ENCODE measurements around the gene NANOGP8.

Gene NANOGP8

DNA sequence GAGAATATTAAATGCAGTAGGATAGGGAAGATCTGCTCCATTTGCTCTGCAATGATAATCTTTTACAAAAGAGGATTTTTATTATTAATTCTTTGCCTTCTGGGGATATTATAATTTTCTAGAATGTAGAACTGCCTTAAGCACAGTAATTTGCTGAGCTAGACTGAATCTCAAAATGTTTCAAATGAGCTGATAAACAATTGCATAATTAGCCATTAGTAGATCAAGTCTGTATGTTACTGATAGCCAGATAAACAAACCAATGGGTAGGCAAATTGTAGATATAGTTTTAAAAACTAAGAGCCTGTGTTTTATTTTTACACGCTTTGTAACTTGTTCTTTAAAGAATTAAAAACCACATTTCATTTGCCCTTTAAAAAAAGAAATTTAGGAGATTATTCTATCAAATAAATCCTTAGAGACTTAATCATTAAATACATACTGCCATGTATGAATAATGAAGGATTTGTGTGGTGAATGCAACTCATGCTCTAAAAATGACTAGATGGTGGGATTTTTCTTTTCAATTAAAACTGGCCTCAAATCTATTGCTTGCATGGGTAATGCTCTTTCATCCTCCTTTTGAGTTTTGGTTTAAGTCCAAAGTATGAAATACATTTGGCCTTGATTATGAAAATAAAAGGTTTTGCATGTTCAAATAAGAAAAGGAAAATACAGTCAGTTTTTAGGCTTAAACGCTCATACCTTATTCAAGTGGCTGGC lies 32.6 kb upstream of the NANOGP8 start:
- no peaks in the 10 kb centered on the region for H3K27me3 ChIP-seq (ENCODE audit: control insufficient read depth, insufficient read depth, low read length)
- H3K4me3 ChIP-seq (ENCODE audit: low read depth, low read length), result no peak overlapping the region
- H3K9ac ChIP-seq (ENCODE audit: low read depth, low read length), result no peak overlapping the region
- no peak overlapping the region for H3K27ac ChIP-seq (ENCODE audit: low read depth, low read length)
- H3K4me1 ChIP-seq (ENCODE audit: control insufficient read depth, insufficient read depth, low read length), result peaks cover 18% of the 10 kb centered on the region
- H3K36me3 ChIP-seq (ENCODE audit: control insufficient read depth, insufficient read depth, low read length), result no peaks in the 10 kb centered on the region
- no peaks in the 10 kb centered on the region for H3K9me3 ChIP-seq (ENCODE audit: control insufficient read depth, insufficient read depth, low read length)

DNA sequence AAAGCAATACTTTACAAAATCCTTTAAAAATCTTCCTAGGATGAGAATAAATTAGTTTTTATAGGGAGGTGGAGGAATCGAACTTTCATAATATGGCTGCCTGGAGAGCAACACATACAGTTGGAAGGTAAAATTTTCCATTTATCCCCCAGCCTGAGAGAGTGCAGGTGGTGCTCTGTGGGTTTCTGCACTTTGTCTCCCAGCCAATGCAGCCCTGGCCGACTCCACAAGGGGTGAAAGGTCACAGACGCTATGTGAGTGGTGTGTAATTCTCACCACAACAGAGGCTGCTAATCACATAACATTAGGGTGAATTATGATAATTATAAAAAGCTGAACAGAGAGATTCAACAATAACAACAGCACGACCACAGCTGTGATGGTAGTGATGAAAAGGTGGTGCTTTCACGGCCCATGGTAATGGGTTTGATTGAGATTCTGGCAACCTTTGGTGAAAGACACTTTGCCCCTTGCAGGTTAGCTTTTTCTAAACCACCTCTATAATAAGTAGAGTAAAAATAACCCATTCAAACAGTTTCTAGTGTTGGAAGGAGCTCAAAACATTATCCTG lies 30.1 kb upstream of the NANOGP8 start:
- H3K4me1 ChIP-seq (ENCODE audit: control insufficient read depth, insufficient read depth, low read length), result peaks cover 18% of the 10 kb centered on the region
- H3K4me3 ChIP-seq (ENCODE audit: low read depth, low read length), result no peak overlapping the region
- no peaks in the 10 kb centered on the region for H3K36me3 ChIP-seq (ENCODE audit: control insufficient read depth, insufficient read depth, low read length)
- no peak overlapping the region for H3K9ac ChIP-seq (ENCODE audit: low read depth, low read length)
- H3K9me3 ChIP-seq (ENCODE audit: control insufficient read depth, insufficient read depth, low read length), result no peaks in the 10 kb centered on the region
- H3K27ac ChIP-seq (ENCODE audit: low read depth, low read length), result no peak overlapping the region
- H3K27me3 ChIP-seq (ENCODE audit: control insufficient read depth, insufficient read depth, low read length), result no peaks in the 10 kb centered on the region

DNA sequence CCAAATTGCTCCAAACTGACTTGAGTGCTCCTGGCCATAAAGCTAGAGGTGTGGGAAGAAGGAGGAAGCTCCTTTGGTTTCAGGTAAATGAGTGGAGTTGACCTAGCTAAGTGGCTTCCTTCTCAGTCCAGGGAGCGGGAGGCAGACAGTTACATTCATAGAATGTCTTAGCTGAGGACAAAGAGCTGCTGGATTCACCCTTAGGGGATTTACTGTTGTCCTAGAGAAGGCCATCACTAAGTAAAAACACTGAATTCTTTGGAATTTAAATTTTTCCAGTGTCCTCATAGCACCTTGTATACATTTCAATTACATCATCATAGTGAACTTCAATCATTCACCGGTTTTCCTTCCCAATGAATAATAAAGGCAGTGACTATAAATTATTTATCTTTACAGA lies 27.3 kb upstream of the NANOGP8 start:
- Histone ChIP-seq H3K4me3 (ENCODE audit: low read depth, low read length) (no peak overlapping the region), H3K36me3 (ENCODE audit: control insufficient read depth, insufficient read depth, low read length) (no peaks in the 10 kb centered on the region), H3K4me1 (ENCODE audit: control insufficient read depth, insufficient read depth, low read length) (peaks cover 8% of the 10 kb centered on the region), H3K9ac (ENCODE audit: low read depth, low read length) (no peak overlapping the region), H3K9me3 (ENCODE audit: control insufficient read depth, insufficient read depth, low read length) (no peaks in the 10 kb centered on the region), H3K27ac (ENCODE audit: low read depth, low read length) (no peak overlapping the region), H3K27me3 (ENCODE audit: control insufficient read depth, insufficient read depth, low read length) (no peaks in the 10 kb centered on the region)

DNA sequence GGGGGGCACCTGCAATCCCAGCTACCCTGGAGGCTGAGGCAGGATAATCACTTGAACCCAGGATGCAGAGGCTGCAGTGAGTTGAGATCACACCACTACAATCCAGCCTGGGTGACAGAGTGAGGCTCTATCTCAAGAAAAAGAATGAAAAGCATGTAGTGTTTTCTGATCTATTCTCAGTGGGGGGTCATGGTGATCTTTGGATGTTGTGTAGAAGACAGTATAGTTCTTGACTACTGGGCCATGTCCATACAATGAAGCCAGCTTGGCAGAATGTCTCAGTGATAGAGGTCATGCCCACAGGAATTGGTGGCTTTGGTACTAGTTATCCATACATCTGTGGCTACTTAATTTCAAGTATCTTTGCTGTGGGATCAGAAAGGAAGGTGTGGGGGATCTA lies 26.8 kb upstream of the NANOGP8 start:
- Histone ChIP-seq H3K4me1 (ENCODE audit: control insufficient read depth, insufficient read depth, low read length) (peaks cover 3% of the 10 kb centered on the region), H3K9me3 (ENCODE audit: control insufficient read depth, insufficient read depth, low read length) (no peaks in the 10 kb centered on the region), H3K27ac (ENCODE audit: low read depth, low read length) (no peak overlapping the region), H3K9ac (ENCODE audit: low read depth, low read length) (no peak overlapping the region), H3K27me3 (ENCODE audit: control insufficient read depth, insufficient read depth, low read length) (no peaks in the 10 kb centered on the region), H3K4me3 (ENCODE audit: low read depth, low read length) (no peak overlapping the region), H3K36me3 (ENCODE audit: control insufficient read depth, insufficient read depth, low read length) (no peaks in the 10 kb centered on the region)

DNA sequence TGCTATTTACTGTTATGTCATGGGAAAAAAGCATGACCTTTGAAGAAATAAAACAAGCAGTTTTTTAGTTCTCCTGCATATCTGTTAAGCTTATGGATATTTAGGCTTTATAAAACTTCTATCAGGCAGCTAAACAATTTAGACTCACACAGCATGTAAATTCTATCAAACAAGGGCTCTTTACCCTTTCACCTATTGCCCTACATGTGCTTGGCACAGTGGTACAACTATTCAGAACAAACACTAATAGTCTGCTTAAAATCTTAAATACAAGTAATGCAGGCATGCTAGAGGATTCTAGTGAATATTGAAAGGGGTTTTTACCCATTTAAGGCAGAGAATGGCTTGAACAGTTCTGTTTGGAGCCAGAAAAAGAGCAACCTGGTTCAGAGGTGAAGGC lies 23.4 kb upstream of the NANOGP8 start:
- H3K27me3 ChIP-seq (ENCODE audit: control insufficient read depth, insufficient read depth, low read length), result no peaks in the 10 kb centered on the region
- no peaks in the 10 kb centered on the region for H3K36me3 ChIP-seq (ENCODE audit: control insufficient read depth, insufficient read depth, low read length)
- H3K9ac ChIP-seq (ENCODE audit: low read depth, low read length), result no peak overlapping the region
- H3K4me1 ChIP-seq (ENCODE audit: control insufficient read depth, insufficient read depth, low read length), result no peaks in the 10 kb centered on the region
- H3K9me3 ChIP-seq (ENCODE audit: control insufficient read depth, insufficient read depth, low read length), result no peaks in the 10 kb centered on the region
- H3K4me3 ChIP-seq (ENCODE audit: low read depth, low read length), result no peak overlapping the region
- no peak overlapping the region for H3K27ac ChIP-seq (ENCODE audit: low read depth, low read length)

DNA sequence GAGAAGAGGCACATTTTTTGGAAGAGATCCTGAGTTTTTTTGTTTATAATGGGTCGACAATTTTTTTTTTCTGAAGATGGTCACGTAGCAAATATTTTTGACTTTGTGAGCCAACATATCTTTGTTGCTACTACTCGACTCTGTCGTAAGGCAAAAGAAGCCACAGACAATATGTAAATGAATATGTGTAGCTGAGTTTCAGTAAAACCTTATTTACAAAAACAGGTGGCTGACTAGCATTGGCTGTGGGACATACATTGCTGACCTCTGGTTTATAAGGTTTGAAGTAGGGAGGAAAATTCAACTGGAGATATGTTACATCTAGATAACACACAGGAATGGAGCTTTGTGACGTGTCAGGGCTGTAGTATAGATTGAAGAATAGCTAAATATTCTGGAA lies 22.5 kb upstream of the NANOGP8 start:
- no peaks in the 10 kb centered on the region for H3K4me1 ChIP-seq (ENCODE audit: control insufficient read depth, insufficient read depth, low read length)
- H3K4me3 ChIP-seq (ENCODE audit: low read depth, low read length), result no peak overlapping the region
- no peaks in the 10 kb centered on the region for H3K36me3 ChIP-seq (ENCODE audit: control insufficient read depth, insufficient read depth, low read length)
- no peak overlapping the region for H3K9ac ChIP-seq (ENCODE audit: low read depth, low read length)
- H3K9me3 ChIP-seq (ENCODE audit: control insufficient read depth, insufficient read depth, low read length), result no peaks in the 10 kb centered on the region
- H3K27ac ChIP-seq (ENCODE audit: low read depth, low read length), result no peak overlapping the region
- no peaks in the 10 kb centered on the region for H3K27me3 ChIP-seq (ENCODE audit: control insufficient read depth, insufficient read depth, low read length)

DNA sequence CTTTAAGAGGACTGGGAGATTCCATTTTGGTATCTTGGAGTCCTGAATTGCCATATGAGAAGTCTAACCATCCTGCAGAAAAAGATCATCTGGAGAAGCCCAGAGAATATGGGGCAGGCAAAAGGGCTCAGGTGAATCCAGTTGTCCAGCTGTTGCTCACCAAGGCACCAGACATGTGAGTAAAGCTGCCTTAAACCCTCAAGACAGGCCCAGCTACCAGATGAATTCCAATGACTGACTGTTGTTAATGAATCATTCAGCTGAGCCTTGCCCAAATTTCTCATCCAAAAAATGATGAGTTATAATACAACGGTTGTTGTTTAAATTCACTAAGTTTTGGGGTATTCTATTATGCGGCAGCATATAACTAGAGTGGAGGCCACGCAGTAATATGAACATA lies 22.0 kb upstream of the NANOGP8 start:
- H3K27ac ChIP-seq (ENCODE audit: low read depth, low read length), result no peak overlapping the region
- H3K4me3 ChIP-seq (ENCODE audit: low read depth, low read length), result no peak overlapping the region
- no peaks in the 10 kb centered on the region for H3K4me1 ChIP-seq (ENCODE audit: control insufficient read depth, insufficient read depth, low read length)
- H3K9me3 ChIP-seq (ENCODE audit: control insufficient read depth, insufficient read depth, low read length), result no peaks in the 10 kb centered on the region
- no peaks in the 10 kb centered on the region for H3K36me3 ChIP-seq (ENCODE audit: control insufficient read depth, insufficient read depth, low read length)
- H3K9ac ChIP-seq (ENCODE audit: low read depth, low read length), result no peak overlapping the region
- H3K27me3 ChIP-seq (ENCODE audit: control insufficient read depth, insufficient read depth, low read length), result no peaks in the 10 kb centered on the region

DNA sequence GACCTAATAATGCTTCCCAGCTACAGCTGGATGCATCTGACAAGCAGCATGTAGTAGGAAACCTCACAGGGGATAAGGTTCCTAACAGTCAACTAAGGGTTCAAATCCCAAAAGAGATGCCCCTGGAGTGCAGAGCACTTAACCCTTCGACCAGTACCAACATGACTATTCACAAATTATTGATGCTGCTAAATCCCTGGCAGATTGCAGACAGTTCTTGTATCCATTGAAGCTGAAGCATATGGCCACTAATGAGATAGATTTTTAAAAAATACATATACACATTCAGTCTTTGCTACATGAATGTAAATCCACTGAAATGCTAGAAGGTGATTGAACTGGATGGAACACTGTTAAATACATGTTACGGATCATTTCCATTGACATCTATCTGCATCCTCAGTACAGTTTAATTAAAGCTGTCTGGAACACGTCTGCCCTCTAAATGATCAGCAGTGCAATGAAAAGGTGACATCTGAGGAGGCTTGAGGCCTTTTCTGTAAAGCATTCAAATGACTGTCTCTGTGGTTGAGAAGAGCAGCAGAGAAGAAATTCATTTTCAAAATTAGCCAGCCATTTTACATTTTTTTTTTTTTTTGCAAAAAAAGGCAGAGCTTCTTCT lies 19.5 kb upstream of the NANOGP8 start:
- Histone ChIP-seq H3K9ac (ENCODE audit: low read depth, low read length) (no peak overlapping the region), H3K36me3 (ENCODE audit: control insufficient read depth, insufficient read depth, low read length) (no peaks in the 10 kb centered on the region), H3K9me3 (ENCODE audit: control insufficient read depth, insufficient read depth, low read length) (no peaks in the 10 kb centered on the region), H3K27ac (ENCODE audit: low read depth, low read length) (no peak overlapping the region), H3K4me1 (ENCODE audit: control insufficient read depth, insufficient read depth, low read length) (no peaks in the 10 kb centered on the region), H3K4me3 (ENCODE audit: low read depth, low read length) (no peak overlapping the region), H3K27me3 (ENCODE audit: control insufficient read depth, insufficient read depth, low read length) (no peaks in the 10 kb centered on the region)

DNA sequence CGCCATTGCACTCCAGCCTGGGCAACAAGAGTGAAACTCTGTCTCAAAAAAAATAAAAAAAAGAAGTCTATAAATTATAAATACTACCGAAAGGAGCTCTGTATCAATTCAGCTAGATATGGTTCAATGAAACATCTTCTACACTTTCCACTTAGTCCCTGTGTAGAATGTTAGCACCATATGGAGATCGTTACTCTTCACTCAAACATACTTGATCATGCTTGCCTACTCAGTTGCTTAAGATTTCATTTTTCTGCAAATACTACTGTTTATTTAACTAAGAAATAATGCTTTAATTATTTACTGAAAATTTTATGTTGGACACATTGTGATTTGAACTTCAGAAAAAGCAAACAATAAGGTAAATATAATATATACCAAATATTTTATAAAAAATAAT lies 17.1 kb upstream of the NANOGP8 start:
- H3K27me3 ChIP-seq (ENCODE audit: control insufficient read depth, insufficient read depth, low read length), result no peaks in the 10 kb centered on the region
- H3K27ac ChIP-seq (ENCODE audit: low read depth, low read length), result no peak overlapping the region
- H3K9ac ChIP-seq (ENCODE audit: low read depth, low read length), result no peak overlapping the region
- H3K4me3 ChIP-seq (ENCODE audit: low read depth, low read length), result no peak overlapping the region
- H3K4me1 ChIP-seq (ENCODE audit: control insufficient read depth, insufficient read depth, low read length), result no peaks in the 10 kb centered on the region
- H3K36me3 ChIP-seq (ENCODE audit: control insufficient read depth, insufficient read depth, low read length), result no peaks in the 10 kb centered on the region
- H3K9me3 ChIP-seq (ENCODE audit: control insufficient read depth, insufficient read depth, low read length), result no peaks in the 10 kb centered on the region

DNA sequence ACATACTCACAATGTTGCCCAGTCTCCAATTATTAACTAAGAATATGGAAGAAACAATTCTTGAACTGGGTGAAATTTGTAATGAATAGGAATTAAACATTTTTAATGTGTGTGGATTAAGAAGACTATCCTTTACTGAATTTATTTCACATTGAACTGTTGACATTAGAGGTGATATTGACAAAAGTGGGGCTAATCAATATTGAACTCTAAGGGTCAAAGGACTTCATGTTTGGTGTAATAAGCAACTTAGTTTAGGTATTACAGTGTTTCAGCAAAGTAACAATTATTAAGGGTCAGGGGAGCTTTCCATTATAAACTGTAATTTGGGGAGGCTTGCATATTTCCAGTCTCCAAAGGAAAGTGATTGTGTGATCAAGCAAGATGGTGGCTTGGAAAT lies 16.2 kb upstream of the NANOGP8 start:
- H3K36me3 ChIP-seq (ENCODE audit: control insufficient read depth, insufficient read depth, low read length), result no peaks in the 10 kb centered on the region

DNA sequence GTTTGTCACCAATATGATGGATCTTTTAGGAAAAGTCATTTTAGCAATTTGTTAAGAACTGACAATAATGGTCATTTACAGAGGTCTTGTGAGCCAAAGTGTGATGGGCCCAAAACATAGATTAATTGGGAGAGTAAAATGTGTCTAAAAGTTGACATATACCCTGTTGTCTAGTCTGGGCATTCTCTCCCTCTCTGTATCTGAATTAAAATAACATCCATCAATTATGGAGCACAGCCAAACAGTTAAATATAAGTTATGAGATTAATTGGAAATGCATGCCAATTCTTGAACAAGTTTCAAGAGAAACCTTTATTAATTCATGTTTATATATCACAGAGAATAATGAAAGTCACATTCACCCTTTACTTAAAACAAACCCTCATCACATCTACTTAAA lies 13.6 kb upstream of the NANOGP8 start:
- Histone ChIP-seq H3K9me3 (ENCODE audit: control insufficient read depth, insufficient read depth, low read length) (no peaks in the 10 kb centered on the region), H3K4me1 (ENCODE audit: control insufficient read depth, insufficient read depth, low read length) (no peaks in the 10 kb centered on the region)

More for the DNA sequence above, 16.2 kb upstream of the NANOGP8 start:
- no peaks in the 10 kb centered on the region for H3K9me3 ChIP-seq (ENCODE audit: control insufficient read depth, insufficient read depth, low read length)
- H3K27me3 ChIP-seq (ENCODE audit: control insufficient read depth, insufficient read depth, low read length), result no peaks in the 10 kb centered on the region
- no peak overlapping the region for H3K27ac ChIP-seq (ENCODE audit: low read depth, low read length)
- H3K9ac ChIP-seq (ENCODE audit: low read depth, low read length), result no peak overlapping the region
- no peak overlapping the region for H3K4me3 ChIP-seq (ENCODE audit: low read depth, low read length)
- no peaks in the 10 kb centered on the region for H3K4me1 ChIP-seq (ENCODE audit: control insufficient read depth, insufficient read depth, low read length)

More for the DNA sequence above, 13.6 kb upstream of the NANOGP8 start:
- Histone ChIP-seq H3K9ac (ENCODE audit: low read depth, low read length) (no peak overlapping the region), H3K27me3 (ENCODE audit: control insufficient read depth, insufficient read depth, low read length) (no peaks in the 10 kb centered on the region), H3K27ac (ENCODE audit: low read depth, low read length) (no peak overlapping the region), H3K4me3 (ENCODE audit: low read depth, low read length) (no peak overlapping the region), H3K36me3 (ENCODE audit: control insufficient read depth, insufficient read depth, low read length) (no peaks in the 10 kb centered on the region)

All from HUES48 (cell line).